Retinal pigment epithelial cell (primary cell): ENCODE results near the gene ME1.
"Not testable (repeated sequence)": the region's sequence is repeated elsewhere in the genome, so short reads cannot be mapped to it uniquely, and the experiment has no call there.

Experiments used
- DNase-seq: peaks from one replicate; pipeline ENCODE4 v3.0.0-alpha.2; 2010; ENCODE audit warnings: low read depth
- H3K4me3 ChIP-seq: 2 replicates; pipeline ENCODE4 v1.5.1; 2011; ENCODE audit warnings: mild to moderate bottlenecking, low read length, control low read depth, moderate library complexity
- TF ChIP-seq, protein P1 (sequence below): conservative IDR thresholded peaks from 2 replicates; pipeline ENCODE4 v1.5.1; 2011; ENCODE audit warnings: low read depth, low read length, control low read depth, inconsistent platforms

ME1 gene

DNA sequence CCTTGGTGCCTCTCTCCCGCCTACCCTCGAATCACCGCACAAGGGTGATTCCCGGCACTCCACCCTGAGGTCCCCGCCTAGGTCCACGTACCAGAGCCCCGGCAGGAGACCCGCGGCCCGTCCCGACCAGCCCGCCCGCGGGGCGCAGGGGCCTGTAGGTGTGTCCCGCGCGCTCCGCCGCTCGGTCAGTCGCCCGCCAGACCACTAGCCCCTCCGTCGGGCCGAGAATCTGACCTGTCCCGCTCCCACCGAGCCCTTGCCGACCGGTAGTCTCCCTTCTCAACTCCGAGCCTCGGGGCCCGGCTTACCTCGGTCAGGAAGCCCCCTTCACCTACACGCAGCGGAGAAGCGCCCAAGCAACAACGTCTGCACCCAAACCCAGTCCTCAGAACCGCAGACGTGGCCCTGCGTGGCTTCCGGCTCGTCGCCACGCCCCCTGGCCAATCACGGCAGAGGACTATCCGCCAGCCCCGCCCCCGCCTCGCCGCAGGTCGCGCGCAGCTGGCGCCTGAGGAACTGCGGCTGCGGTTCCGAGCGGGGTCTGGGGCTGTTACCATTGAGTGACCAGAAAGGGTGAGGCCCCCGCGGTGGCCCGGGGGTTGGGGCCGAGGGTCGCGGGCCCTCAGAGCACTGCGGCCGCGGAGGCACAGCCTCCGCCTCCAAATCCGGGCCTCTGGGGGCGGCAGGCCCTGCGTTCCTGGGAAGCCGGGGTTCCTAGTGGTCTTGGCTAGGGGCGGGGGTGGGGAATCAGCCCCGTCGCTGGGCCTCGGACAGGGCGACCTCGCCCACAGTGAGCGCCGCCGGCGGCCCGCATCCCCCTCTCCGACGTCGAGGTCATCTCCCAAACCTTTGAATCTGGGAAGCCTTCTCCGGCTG is 237.7 kb downstream of the ME1 start, which contains the start of the genes PGM3 and RWDD2A:
Gene PGM3 (minus strand): TSS at position 395 of the 876 bp plus-strand sequence. CDS start 2,253 bp downstream, outside the sequence.
Gene RWDD2A (plus strand): TSS at position 487 of the 876 bp plus-strand sequence. CDS start 1,095 bp downstream, outside the sequence.
- TF ChIP-seq, protein P1, sequence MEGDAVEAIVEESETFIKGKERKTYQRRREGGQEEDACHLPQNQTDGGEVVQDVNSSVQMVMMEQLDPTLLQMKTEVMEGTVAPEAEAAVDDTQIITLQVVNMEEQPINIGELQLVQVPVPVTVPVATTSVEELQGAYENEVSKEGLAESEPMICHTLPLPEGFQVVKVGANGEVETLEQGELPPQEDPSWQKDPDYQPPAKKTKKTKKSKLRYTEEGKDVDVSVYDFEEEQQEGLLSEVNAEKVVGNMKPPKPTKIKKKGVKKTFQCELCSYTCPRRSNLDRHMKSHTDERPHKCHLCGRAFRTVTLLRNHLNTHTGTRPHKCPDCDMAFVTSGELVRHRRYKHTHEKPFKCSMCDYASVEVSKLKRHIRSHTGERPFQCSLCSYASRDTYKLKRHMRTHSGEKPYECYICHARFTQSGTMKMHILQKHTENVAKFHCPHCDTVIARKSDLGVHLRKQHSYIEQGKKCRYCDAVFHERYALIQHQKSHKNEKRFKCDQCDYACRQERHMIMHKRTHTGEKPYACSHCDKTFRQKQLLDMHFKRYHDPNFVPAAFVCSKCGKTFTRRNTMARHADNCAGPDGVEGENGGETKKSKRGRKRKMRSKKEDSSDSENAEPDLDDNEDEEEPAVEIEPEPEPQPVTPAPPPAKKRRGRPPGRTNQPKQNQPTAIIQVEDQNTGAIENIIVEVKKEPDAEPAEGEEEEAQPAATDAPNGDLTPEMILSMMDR: no peak
- H3K4me3 ChIP-seq: peak within 1 kb of the TSS; percentile 90
- DNase-seq: peak; percentile 52

DNA sequence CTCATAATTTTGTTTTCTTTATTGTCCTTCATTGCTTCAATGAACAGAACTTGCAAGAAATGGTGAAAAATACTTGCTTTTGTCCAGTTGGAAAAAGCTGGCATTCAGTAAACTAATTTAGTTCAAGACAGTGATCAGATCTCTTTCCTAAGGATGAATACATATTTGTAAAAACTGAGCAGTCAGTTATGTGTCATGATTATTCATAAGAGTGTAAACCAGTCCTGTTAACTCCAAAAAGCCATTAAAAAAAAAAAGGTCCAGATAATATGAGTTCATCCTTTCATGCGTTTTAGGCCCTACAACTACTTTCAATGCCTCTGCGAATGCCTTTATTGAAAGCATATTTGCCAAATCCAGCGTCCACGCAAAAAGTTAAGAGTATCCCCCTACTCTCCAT is 238.4 kb downstream of the ME1 start:
- DNase-seq: no peak
- H3K4me3 ChIP-seq: peak overlapping the region; percentile 90
- TF ChIP-seq, protein P1: no peak

DNA sequence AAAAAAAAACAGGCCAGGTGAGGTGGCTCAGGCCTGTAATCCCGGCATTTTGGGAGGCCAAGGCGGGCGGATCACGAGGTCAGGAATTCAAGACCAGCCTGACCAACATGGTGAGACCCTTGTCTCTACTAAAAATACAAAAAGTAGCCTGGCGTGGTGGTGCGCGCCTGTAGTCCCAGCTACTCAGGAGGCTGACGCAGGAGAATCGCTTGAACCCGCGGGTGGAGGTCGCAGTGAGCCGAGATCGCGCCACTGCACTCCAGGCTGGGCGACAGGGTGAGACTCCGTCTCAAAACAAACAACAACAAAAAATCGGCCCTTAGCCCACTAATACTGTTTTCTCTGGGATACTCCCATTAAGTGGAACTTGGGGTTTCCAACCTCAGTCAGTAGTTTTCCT is 238.9 kb downstream of the ME1 start:
- not testable (repeated sequence) for DNase-seq
- H3K4me3 ChIP-seq: peak overlapping the region; percentile 90

DNA sequence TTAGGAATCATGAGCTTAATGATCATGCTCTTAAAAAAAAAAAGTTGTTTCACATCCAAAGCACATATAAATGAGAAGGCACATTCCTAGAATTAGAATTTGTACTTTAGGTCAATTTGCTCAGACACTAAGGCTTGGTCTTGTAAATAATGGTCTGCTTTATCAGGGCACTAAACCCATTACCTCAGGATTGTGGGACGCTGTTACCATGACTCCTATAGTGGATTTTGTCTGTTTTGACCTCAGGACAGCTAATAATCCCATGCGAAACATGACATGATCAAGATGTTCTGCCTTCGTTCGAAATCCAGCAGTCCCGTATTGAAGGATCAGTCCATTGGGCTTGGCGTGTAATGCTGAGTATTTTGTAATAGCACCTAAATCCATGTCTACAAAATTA is 240.2 kb downstream of the ME1 start:
- TF ChIP-seq, protein P1: no peak
- no peak for DNase-seq
- H3K4me3 ChIP-seq: no peak overlapping the region

DNA sequence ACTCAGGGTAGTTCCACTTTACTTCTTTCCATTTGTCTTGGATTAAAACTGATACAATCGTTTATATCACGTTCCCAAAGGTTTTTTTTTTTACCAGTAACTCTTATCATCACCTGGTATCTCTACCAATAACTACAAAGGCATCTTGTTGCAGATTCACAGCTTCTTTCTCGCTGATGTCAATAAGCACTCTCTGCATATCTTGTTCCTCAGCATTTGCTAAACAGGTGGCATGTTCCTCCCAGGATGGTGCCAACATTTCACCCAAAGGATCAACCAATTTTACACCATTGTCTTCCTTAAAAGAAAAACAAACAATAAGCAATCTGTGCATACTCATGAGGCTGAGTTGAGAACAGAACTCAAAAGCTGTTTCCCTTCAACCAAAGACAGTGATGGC is 242.3 kb downstream of the ME1 start:
- TF ChIP-seq, protein P1: no peak
- no peak overlapping the region for H3K4me3 ChIP-seq
- DNase-seq: no peak

DNA sequence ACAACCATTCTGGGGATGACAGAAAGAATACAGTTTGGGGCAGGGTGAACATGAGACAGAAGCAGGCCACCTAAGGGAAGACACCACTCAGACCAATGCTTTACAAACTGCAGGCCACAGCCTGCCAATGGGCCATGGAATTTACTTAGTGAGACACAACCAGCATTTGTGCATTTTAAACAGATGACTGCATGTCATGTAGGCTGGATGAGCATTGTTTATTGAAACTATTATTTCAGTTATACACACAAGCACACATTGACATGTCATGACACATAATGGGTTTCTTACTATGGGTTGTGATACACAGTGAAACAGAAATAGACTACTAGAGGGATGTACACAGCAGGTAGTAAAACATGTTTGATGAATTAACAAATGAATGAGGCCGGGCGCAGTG is 245.8 kb downstream of the ME1 start:
- no peak overlapping the region for H3K4me3 ChIP-seq
- TF ChIP-seq, protein P1: no peak
- no peak for DNase-seq

DNA sequence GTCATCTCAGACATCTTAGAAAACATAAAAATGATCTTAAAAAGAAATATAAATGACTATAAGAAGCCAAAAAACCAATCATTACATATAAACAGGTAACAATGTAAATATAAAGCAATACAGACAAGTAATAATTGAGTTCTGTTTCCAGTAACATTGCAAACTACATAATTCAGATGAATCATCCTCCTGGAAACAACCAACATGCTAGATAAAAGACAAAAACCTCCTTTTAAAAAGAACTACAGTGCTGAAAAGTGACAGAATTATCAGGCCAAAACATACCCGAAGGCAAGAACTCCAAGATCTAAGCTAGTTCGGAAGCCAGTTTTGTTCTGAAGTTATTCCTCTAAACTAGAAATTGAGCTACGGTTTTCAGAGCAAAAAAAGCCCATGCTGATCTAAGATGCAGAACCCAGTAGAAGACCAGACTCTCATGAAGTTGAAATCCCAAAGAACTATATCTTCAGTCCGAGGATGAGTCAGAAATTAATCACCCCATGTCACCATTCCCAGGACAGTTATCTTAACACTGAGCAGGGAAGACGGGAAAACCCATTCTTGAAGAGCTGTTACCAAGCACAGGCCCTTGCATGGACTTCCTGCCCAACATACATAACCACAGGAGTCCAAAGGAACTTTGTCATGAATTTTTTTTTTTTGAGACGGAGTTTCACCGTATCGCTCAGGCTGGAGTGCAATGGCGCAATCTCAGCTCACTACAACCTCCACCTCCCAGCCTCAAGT is 247.6 kb downstream of the ME1 start:
- no peak overlapping the region for H3K4me3 ChIP-seq
- DNase-seq: no peak
- TF ChIP-seq, protein P1: no peak
